Measurements from ENCODE around the gene ESF1. TPM values are rescaled to one million over a fixed set of nuclear protein-coding genes. Genes with fewer than 3 reads are reported as not detected.

ESF1 gene
- total and polyA plus RNA-seq, 2 experiments from 2014 or later: 20.5 to 71.7 TPM

DNA sequence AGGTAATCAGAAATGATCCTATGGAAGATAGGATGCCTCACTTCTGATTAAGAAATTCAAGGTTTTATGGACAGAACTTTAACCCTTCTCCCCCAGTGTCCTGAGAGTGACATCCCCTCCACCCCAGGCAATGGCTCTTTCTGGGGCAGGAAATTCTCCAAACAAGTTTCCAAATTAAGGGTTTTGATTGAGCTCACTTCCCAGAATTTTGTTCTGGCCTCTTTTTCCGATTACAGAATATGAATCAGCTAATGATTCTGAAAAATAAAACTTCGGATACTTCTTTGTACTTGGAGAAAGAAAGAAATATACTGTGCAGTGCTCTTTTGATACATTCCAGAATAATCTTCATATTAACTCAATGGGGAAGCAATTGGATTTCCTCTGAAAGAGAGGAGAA lies 113.2 kb downstream of the ESF1 start:
- no peak overlapping the region for H3K27ac Mint-ChIP-seq
- no peaks in the 10 kb centered on the region for H3K9me3 Mint-ChIP-seq
- H3K36me3 ChIP-seq (ENCODE audit: insufficient read depth): no peaks in the 10 kb centered on the region
- H3K27ac ChIP-seq (ENCODE audit: low read depth): no peak overlapping the region
- ATAC-seq (no peak), DNase-seq (ENCODE audit: low spot score) (no peak)
- H3K4me1 ChIP-seq (ENCODE audit: insufficient read depth): peaks cover 6% of the 10 kb centered on the region; the same call in 1 of the 2 replicates
- no peak overlapping the region for H2AFZ ChIP-seq
- TF ChIP-seq EZH2phosphoT487 (IDR thresholded peaks at IDR 0.05; ENCODE audit: unreplicated experiment): no peak
- TF ChIP-seq CREB1 (CRISPR knock-in tag; IDR thresholded peaks at IDR 0.05; ENCODE audit: low read depth): no peak
- no peak for TF ChIP-seq POLR2AphosphoS5 (IDR thresholded peaks at IDR 0.05; ENCODE audit: low read depth)
- TF ChIP-seq, protein P1, sequence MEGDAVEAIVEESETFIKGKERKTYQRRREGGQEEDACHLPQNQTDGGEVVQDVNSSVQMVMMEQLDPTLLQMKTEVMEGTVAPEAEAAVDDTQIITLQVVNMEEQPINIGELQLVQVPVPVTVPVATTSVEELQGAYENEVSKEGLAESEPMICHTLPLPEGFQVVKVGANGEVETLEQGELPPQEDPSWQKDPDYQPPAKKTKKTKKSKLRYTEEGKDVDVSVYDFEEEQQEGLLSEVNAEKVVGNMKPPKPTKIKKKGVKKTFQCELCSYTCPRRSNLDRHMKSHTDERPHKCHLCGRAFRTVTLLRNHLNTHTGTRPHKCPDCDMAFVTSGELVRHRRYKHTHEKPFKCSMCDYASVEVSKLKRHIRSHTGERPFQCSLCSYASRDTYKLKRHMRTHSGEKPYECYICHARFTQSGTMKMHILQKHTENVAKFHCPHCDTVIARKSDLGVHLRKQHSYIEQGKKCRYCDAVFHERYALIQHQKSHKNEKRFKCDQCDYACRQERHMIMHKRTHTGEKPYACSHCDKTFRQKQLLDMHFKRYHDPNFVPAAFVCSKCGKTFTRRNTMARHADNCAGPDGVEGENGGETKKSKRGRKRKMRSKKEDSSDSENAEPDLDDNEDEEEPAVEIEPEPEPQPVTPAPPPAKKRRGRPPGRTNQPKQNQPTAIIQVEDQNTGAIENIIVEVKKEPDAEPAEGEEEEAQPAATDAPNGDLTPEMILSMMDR (conservative IDR thresholded peaks at IDR 0.05; ENCODE audit: low read depth in 2 of 2): no peak
- TF ChIP-seq ZNF114 (CRISPR knock-in tag; IDR thresholded peaks at IDR 0.05): no peak
- TF ChIP-seq JUNB (IDR thresholded peaks at IDR 0.05; ENCODE audit: unreplicated experiment): no peak
- TF ChIP-seq, protein P2, sequence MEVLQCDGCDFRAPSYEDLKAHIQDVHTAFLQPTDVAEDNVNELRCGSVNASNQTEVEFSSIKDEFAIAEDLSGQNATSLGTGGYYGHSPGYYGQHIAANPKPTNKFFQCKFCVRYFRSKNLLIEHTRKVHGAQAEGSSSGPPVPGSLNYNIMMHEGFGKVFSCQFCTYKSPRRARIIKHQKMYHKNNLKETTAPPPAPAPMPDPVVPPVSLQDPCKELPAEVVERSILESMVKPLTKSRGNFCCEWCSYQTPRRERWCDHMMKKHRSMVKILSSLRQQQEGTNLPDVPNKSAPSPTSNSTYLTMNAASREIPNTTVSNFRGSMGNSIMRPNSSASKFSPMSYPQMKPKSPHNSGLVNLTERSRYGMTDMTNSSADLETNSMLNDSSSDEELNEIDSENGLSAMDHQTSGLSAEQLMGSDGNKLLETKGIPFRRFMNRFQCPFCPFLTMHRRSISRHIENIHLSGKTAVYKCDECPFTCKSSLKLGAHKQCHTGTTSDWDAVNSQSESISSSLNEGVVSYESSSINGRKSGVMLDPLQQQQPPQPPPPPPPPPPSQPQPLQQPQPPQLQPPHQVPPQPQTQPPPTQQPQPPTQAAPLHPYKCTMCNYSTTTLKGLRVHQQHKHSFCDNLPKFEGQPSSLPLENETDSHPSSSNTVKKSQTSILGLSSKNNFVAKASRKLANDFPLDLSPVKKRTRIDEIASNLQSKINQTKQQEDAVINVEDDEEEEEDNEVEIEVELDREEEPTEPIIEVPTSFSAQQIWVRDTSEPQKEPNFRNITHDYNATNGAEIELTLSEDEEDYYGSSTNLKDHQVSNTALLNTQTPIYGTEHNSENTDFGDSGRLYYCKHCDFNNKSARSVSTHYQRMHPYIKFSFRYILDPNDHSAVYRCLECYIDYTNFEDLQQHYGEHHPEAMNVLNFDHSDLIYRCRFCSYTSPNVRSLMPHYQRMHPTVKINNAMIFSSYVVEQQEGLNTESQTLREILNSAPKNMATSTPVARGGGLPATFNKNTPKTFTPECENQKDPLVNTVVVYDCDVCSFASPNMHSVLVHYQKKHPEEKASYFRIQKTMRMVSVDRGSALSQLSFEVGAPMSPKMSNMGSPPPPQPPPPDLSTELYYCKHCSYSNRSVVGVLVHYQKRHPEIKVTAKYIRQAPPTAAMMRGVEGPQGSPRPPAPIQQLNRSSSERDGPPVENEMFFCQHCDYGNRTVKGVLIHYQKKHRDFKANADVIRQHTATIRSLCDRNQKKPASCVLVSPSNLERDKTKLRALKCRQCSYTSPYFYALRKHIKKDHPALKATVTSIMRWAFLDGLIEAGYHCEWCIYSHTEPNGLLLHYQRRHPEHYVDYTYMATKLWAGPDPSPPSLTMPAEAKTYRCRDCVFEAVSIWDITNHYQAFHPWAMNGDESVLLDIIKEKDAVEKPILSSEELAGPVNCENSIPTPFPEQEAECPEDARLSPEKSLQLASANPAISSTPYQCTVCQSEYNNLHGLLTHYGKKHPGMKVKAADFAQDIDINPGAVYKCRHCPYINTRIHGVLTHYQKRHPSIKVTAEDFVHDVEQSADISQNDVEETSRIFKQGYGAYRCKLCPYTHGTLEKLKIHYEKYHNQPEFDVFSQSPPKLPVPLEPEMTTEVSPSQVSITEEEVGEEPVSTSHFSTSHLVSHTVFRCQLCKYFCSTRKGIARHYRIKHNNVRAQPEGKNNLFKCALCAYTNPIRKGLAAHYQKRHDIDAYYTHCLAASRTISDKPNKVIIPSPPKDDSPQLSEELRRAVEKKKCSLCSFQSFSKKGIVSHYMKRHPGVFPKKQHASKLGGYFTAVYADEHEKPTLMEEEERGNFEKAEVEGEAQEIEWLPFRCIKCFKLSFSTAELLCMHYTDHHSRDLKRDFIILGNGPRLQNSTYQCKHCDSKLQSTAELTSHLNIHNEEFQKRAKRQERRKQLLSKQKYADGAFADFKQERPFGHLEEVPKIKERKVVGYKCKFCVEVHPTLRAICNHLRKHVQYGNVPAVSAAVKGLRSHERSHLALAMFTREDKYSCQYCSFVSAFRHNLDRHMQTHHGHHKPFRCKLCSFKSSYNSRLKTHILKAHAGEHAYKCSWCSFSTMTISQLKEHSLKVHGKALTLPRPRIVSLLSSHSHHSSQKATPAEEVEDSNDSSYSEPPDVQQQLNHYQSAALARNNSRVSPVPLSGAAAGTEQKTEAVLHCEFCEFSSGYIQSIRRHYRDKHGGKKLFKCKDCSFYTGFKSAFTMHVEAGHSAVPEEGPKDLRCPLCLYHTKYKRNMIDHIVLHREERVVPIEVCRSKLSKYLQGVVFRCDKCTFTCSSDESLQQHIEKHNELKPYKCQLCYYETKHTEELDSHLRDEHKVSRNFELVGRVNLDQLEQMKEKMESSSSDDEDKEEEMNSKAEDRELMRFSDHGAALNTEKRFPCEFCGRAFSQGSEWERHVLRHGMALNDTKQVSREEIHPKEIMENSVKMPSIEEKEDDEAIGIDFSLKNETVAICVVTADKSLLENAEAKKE (CRISPR knock-in tag; IDR thresholded peaks at IDR 0.05): no peak
- H3K4me2 ChIP-seq: no peak overlapping the region
- H3K36me3 Mint-ChIP-seq (ENCODE audit: low read depth): no peaks in the 10 kb centered on the region
- no peaks in the 10 kb centered on the region for H3K27me3 ChIP-seq (ENCODE audit: insufficient read depth)
- H4K20me1 ChIP-seq (replicated peaks; ENCODE audit: insufficient read depth): no peaks in the 10 kb centered on the region
- H3K4me3 Mint-ChIP-seq: no peak overlapping the region
- H3K4me1 Mint-ChIP-seq: peaks cover 7% of the 10 kb centered on the region; the same call in 2 of the 3 replicates
- no peaks in the 10 kb centered on the region for H3K9me2 ChIP-seq (ENCODE audit: insufficient read depth)
- H3K4me3 ChIP-seq: no peak overlapping the region
- H3K79me2 ChIP-seq (replicated peaks; ENCODE audit: insufficient read depth): no peaks in the 10 kb centered on the region
- no peaks in the 10 kb centered on the region for H3F3A ChIP-seq (replicated peaks; ENCODE audit: low read depth)
- peaks cover 5% of the 10 kb centered on the region for H3K27me3 Mint-ChIP-seq (ENCODE audit: insufficient read depth, low read depth, poor library complexity)
